Activated CD4-positive, alpha-beta T cell treated with anti-CD3 and anti-CD28 coated beads, Interleukin-10, Interleukin-2, amounts not matched to agents 100 ng/mL and 50 ng/mL, durations not matched to agents 16 hours and 8 hours (primary cell): ENCODE data around the gene SRGAP3.

Experiments used
- DNase-seq: peaks from one replicate; pipeline ENCODE4 v3.0.0-alpha.2; 2020

Gene SRGAP3

GRCh38 chr3:9036404-9037131 lies 212.9 kb downstream of the SRGAP3 start:
- no peak for DNase-seq

GRCh38 chr3:9035961-9036360 lies 213.5 kb downstream of the SRGAP3 start:
- no peak for DNase-seq

- no peak for DNase-seq
These were observed 214.0 kb downstream of the SRGAP3 start for GRCh38 chr3:9035473-9035872.

GRCh38 chr3:9033867-9034266 lies 215.6 kb downstream of the SRGAP3 start:
- DNase-seq: peak; percentile 0

- DNase-seq: no peak
These were observed 217.1 kb downstream of the SRGAP3 start for GRCh38 chr3:9032231-9032777.

- no peak for DNase-seq
These were observed 219.4 kb downstream of the SRGAP3 start for GRCh38 chr3:9030034-9030433.

GRCh38 chr3:9028134-9028533 lies 221.3 kb downstream of the SRGAP3 start:
- no peak for DNase-seq

GRCh38 chr3:9026320-9027045 lies 223.0 kb downstream of the SRGAP3 start:
- DNase-seq: no peak

GRCh38 chr3:9024341-9024740 lies 225.1 kb downstream of the SRGAP3 start:
- DNase-seq: no peak

- DNase-seq: no peak
These were observed 226.2 kb downstream of the SRGAP3 start for GRCh38 chr3:9023226-9023590.

GRCh38 chr3:9022305-9023225 lies 226.9 kb downstream of the SRGAP3 start:
- DNase-seq: no peak

GRCh38 chr3:9021271-9022009 lies 228.0 kb downstream of the SRGAP3 start:
- DNase-seq: no peak

- DNase-seq: no peak
These were observed 229.0 kb downstream of the SRGAP3 start for GRCh38 chr3:9020426-9020825.

- DNase-seq: no peak
These were observed 230.0 kb downstream of the SRGAP3 start for GRCh38 chr3:9019259-9019961.

GRCh38 chr3:9015250-9015649 lies 234.2 kb downstream of the SRGAP3 start:
- no peak for DNase-seq

- no peak for DNase-seq
These were observed 235.5 kb downstream of the SRGAP3 start for GRCh38 chr3:9013782-9014563.

GRCh38 chr3:9012521-9012920 lies 236.9 kb downstream of the SRGAP3 start:
- DNase-seq: peak; percentile 14

GRCh38 chr3:9009976-9010545 lies 239.4 kb downstream of the SRGAP3 start:
- no peak for DNase-seq

- no peak for DNase-seq
These were observed 240.7 kb downstream of the SRGAP3 start for GRCh38 chr3:9008550-9009255.

GRCh38 chr3:9007928-9008327 lies 241.5 kb downstream of the SRGAP3 start:
- DNase-seq: no peak
